GM23338 (cell line): ENCODE measurements around the gene UST. TPM values are rescaled to one million over a fixed set of nuclear protein-coding genes. Genes with fewer than 3 reads are reported as not detected.

Source experiments
- ATAC-seq: fragments of 200-7000 bp; cut with Tn5 transposase; 3 replicates; pipeline ENCODE4 v1.9.1; 2020
- DNase-seq: peaks from one replicate; pipeline ENCODE4 v3.0.0-alpha.2; 2015; ENCODE audit warnings: low spot score
- H2AFZ ChIP-seq: fragments of 200-600 bp; sonication (generic); 2 replicates; pipeline ENCODE4 v1.8.0; 2016; ENCODE audit warnings: antibody characterized with exemption, mild to moderate bottlenecking, moderate library complexity
- H3F3A ChIP-seq: fragments of 200-600 bp; sonication (generic); replicated peaks from 2 replicates; pipeline ENCODE4 v1.8.0; 2017; ENCODE audit warnings: antibody characterized with exemption, mixed run types, low read depth
- H3K27ac ChIP-seq: fragments of 200-600 bp; sonication (generic); 2 replicates; pipeline ENCODE4 v1.6.1; 2016; ENCODE audit warnings: low read depth
- H3K27me3 ChIP-seq: fragments of 200-600 bp; sonication (generic); 2 replicates; pipeline ENCODE4 v1.8.0; 2016; ENCODE audit warnings: mild to moderate bottlenecking, mixed run types, moderate library complexity; ENCODE audit not compliant: insufficient read depth
- H3K36me3 ChIP-seq: fragments of 200-600 bp; sonication (generic); 2 replicates; pipeline ENCODE4 v1.8.0; 2016; ENCODE audit warnings: mild to moderate bottlenecking; ENCODE audit not compliant: insufficient read depth
- H3K4me1 ChIP-seq: fragments of 200-600 bp; sonication (generic); 2 replicates; pipeline ENCODE4 v1.8.0; 2016; ENCODE audit warnings: mild to moderate bottlenecking, moderate library complexity; ENCODE audit not compliant: insufficient read depth
- H3K4me2 ChIP-seq: fragments of 200-600 bp; sonication (generic); 2 replicates; pipeline ENCODE4 v1.7.1; 2017; ENCODE audit warnings: mixed run types
- H3K4me3 ChIP-seq: fragments of 200-600 bp; sonication (generic); 2 replicates; pipeline ENCODE4 v1.6.1; 2016; ENCODE audit warnings: mixed run types
- H3K79me2 ChIP-seq: fragments of 200-600 bp; sonication (generic); replicated peaks from 2 replicates; pipeline ENCODE4 v1.8.0; 2017; ENCODE audit warnings: mild to moderate bottlenecking; ENCODE audit not compliant: insufficient read depth
- H3K9me2 ChIP-seq: fragments of 200-600 bp; sonication (generic); 2 replicates; pipeline ENCODE4 v1.8.0; 2017; ENCODE audit not compliant: insufficient read depth
- H4K20me1 ChIP-seq: fragments of 200-600 bp; sonication (generic); replicated peaks from 2 replicates; pipeline ENCODE4 v1.8.0; 2017; ENCODE audit warnings: mild to moderate bottlenecking; ENCODE audit not compliant: insufficient read depth
- H3K27ac Mint-ChIP-seq: 2 replicates; pipeline ENCODE4 v1.8.0; 2020; ENCODE audit warnings: inconsistent platforms, mild to moderate bottlenecking, moderate library complexity, mixed read lengths
- H3K27me3 Mint-ChIP-seq: 3 replicates; pipeline ENCODE4 v1.8.0; 2022; ENCODE audit warnings: low read depth, mild to moderate bottlenecking, moderate library complexity, mixed read lengths, inconsistent platforms; ENCODE audit not compliant: insufficient read depth, poor library complexity
- H3K36me3 Mint-ChIP-seq: 3 replicates; pipeline ENCODE4 v1.8.0; 2021; ENCODE audit warnings: low read depth, mild to moderate bottlenecking, inconsistent platforms, moderate library complexity, mixed read lengths
- H3K4me1 Mint-ChIP-seq: 3 replicates; pipeline ENCODE4 v1.8.0; 2020; ENCODE audit warnings: mild to moderate bottlenecking, inconsistent platforms, mixed read lengths
- H3K4me3 Mint-ChIP-seq: 3 replicates; pipeline ENCODE4 v1.8.0; 2021; ENCODE audit warnings: moderate library complexity, mild to moderate bottlenecking, inconsistent platforms, mixed read lengths
- H3K9me3 Mint-ChIP-seq: 3 replicates; pipeline ENCODE4 v1.8.0; 2020; ENCODE audit warnings: moderate library complexity, mild to moderate bottlenecking, inconsistent platforms, mixed read lengths
- CREB1 ChIP-seq: fragments of 250-450 bp; sonication (Bioruptor Pico); IDR thresholded peaks from 2 replicates; pipeline ENCODE4 v1.5.0; 2020; ENCODE audit warnings: low read depth, mild to moderate bottlenecking, moderate library complexity
- CTCF ChIP-seq, 2 experiments: fragments of 200-600 bp in 1 of 2; sonication (generic) in 1 of 2; conservative IDR thresholded peaks; 2 replicates each; pipeline versions ENCODE4 v1.5.1 to v1.6.1; 2016 to 2017; ENCODE audit warnings: antibody characterized with exemption in 2 of 2, low read depth in 2 of 2, mild to moderate bottlenecking in 2 of 2, moderate library complexity in 1 of 2
- EZH2phosphoT487 ChIP-seq: fragments of 200-600 bp; sonication (generic); IDR thresholded peaks from one replicate; pipeline ENCODE4 v1.8.1; 2018; ENCODE audit warnings: antibody characterized with exemption; ENCODE audit not compliant: unreplicated experiment
- JUNB ChIP-seq: IDR thresholded peaks from one replicate; pipeline ENCODE4 v1.6.1; 2016; ENCODE audit warnings: antibody characterized with exemption; ENCODE audit not compliant: unreplicated experiment
- POLR2AphosphoS5 ChIP-seq: IDR thresholded peaks from 2 replicates; pipeline ENCODE4 v1.6.1; 2016; ENCODE audit warnings: antibody characterized with exemption, low read depth
- REST ChIP-seq: IDR thresholded peaks from one replicate; pipeline ENCODE4 v1.6.1; 2018; ENCODE audit warnings: antibody characterized with exemption; ENCODE audit not compliant: unreplicated experiment
- polyA plus RNA-seq: library from polyadenylated mRNA; unstranded; fragments of >200 nt; fragmentation: Nextera tagmentation; extraction: Ambion mirVana; gene quantifications from 2 replicates; pipeline ENCODE4 v1.2.1, GENCODE V29; 2016
- total RNA-seq: library from RNA; depleted of rRNA; stranded (reverse); fragments of >200 nt; shearing (Covaris generic); gene quantifications from 2 replicates; pipeline ENCODE4 v1.2.3, GENCODE V29; 2014
- TF ChIP-seq, protein P1 (sequence below): IDR thresholded peaks from 2 replicates; pipeline ENCODE4 v1.6.1; 2016; ENCODE audit warnings: antibody characterized with exemption

The UST gene
- total and polyA plus RNA-seq, 2 experiments from 2014 or later, result 12.6 to 33.0 TPM

DNA sequence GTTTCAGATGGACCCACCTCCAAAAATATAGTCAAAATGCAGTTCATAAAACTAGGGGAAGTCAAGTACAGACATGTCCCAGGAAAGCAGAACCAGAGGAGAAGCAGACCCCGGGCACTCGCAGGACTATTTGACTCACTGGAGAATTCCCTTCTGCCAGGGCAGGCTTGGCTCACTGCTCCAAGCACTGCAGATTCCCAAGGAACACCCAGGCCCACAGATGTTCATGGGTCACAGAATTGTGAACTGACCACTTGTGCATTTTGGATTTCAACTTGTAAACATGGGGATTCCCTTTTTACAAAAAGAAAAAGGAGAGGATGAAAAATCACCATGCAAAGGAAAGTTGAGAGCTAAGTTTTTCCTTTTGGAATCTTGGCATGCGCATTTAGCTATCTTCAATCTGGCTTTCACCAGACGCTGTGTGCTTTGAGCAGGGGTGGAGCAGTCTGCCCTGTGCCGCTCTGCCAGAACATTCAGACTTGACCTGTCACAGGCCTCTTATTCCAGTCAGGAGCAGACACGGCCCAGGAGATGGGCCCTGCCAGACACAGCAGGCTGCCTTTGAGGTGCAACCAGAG, 333.2 kb downstream of the UST start (continued):
- no peak for TF ChIP-seq REST
- TF ChIP-seq EZH2phosphoT487, result no peak
- TF ChIP-seq, protein P1, sequence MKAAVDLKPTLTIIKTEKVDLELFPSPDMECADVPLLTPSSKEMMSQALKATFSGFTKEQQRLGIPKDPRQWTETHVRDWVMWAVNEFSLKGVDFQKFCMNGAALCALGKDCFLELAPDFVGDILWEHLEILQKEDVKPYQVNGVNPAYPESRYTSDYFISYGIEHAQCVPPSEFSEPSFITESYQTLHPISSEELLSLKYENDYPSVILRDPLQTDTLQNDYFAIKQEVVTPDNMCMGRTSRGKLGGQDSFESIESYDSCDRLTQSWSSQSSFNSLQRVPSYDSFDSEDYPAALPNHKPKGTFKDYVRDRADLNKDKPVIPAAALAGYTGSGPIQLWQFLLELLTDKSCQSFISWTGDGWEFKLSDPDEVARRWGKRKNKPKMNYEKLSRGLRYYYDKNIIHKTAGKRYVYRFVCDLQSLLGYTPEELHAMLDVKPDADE, result no peak
- no peak for TF ChIP-seq JUNB
- TF ChIP-seq POLR2AphosphoS5, result no peak
- TF ChIP-seq CTCF (conservative IDR thresholded peaks at IDR 0.05; ENCODE audit: low read depth in 2 of 2), result no peak

DNA sequence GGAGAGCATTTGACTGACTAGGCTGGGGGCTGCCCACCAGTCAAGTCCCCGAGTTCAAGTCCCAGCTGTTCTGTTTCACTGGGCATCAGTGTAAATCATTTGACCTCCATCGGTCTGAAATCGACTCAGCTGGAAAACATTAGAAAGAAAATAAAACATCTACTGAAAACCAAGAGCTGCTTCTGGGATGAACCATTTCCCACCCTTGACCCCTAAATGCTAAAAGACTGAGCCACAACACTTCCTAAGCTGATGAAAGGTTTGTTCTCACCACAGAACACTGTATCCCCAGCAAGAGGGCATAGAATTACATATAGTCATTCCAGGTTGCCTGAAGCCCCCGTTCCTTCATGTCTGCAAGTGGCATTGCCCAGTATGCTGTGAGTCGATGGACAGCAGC, 333.7 kb downstream of the UST start:
- H3K4me1 ChIP-seq, result no peaks in the 10 kb centered on the region
- no peaks in the 10 kb centered on the region for H3F3A ChIP-seq
- Mint-ChIP-seq H3K4me3 (no peak overlapping the region), H3K9me3 (no peaks in the 10 kb centered on the region), H3K36me3 (peaks cover 20% of the 10 kb centered on the region; the same call in 2 of the 3 replicates), H3K27ac (no peak overlapping the region), H3K4me1 (peaks cover 18% of the 10 kb centered on the region; the same call in 2 of the 3 replicates), H3K27me3 (peaks cover 2% of the 10 kb centered on the region)
- no peak overlapping the region for H3K4me3 ChIP-seq
- no peaks in the 10 kb centered on the region for H3K27me3 ChIP-seq
- DNase-seq (no peak), ATAC-seq (no peak)
- no peaks in the 10 kb centered on the region for H3K9me2 ChIP-seq
- H3K79me2 ChIP-seq, result no peaks in the 10 kb centered on the region
- no peak overlapping the region for H3K27ac ChIP-seq
- H3K4me2 ChIP-seq, result no peak overlapping the region
- H4K20me1 ChIP-seq, result no peaks in the 10 kb centered on the region
- H2AFZ ChIP-seq, result no peak overlapping the region
- TF ChIP-seq REST, result no peak
- TF ChIP-seq CREB1 (CRISPR knock-in tag), result no peak
- H3K36me3 ChIP-seq, result 0 out of 2 replicates have a peak, but pooled peaks cover 2% of the 10 kb centered on the region
